ENCODE results near the gene HS3ST6. TPM values are rescaled to one million over a fixed set of nuclear protein-coding genes. Genes with fewer than 3 reads are reported as not detected.
A peak's percentile ranks its signal among the peaks of the same experiment; 100 is the strongest.
"Not testable (repeated sequence)": the region's sequence is repeated elsewhere in the genome, so short reads cannot be mapped to it uniquely, and the experiment has no call there.

HS3ST6 gene
- total and polyA plus RNA-seq, 12 donors = 0.03 TPM; not detected in 11

DNA sequence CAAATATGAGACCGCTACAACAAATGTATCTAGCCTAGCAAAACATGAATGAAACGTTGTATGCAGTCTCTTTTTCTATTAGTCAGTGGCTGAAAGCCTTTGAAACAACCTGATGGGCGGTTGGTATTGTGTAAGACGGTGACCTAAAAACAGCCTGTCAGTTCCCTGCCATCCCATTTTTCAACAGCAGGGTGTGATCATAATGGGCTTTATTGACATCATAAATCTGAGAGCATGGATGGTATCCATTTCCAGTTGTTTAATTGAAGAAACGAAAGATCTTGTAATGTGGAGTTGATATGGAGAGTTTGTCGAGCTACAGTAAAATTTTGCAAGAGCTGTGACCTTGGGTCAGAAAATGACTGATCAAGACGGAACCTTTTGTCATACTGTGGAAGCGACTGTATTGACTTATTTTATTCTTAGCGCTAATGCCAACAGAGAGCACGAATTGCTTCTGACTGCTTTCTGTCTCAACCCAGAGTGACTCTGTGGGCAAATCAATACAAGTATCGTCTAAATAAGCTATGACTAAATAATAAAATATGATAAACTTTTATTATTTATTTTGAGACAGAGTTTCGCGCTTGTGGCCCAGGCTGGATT lies 34.0 kb downstream of the HS3ST6 start:
- Histone ChIP-seq H3K36me3 (no peaks in the 10 kb centered on the region), H3K4me3 (no peak overlapping the region), H3K27ac (no peak overlapping the region), H3K27me3 (peaks cover 0 to 73% (median 43%) of the 10 kb centered on the region in 7 donors), H3K4me1 (no peaks in the 10 kb centered on the region), H3K9me3 (no peaks in the 10 kb centered on the region)
- TF ChIP-seq, protein P1, sequence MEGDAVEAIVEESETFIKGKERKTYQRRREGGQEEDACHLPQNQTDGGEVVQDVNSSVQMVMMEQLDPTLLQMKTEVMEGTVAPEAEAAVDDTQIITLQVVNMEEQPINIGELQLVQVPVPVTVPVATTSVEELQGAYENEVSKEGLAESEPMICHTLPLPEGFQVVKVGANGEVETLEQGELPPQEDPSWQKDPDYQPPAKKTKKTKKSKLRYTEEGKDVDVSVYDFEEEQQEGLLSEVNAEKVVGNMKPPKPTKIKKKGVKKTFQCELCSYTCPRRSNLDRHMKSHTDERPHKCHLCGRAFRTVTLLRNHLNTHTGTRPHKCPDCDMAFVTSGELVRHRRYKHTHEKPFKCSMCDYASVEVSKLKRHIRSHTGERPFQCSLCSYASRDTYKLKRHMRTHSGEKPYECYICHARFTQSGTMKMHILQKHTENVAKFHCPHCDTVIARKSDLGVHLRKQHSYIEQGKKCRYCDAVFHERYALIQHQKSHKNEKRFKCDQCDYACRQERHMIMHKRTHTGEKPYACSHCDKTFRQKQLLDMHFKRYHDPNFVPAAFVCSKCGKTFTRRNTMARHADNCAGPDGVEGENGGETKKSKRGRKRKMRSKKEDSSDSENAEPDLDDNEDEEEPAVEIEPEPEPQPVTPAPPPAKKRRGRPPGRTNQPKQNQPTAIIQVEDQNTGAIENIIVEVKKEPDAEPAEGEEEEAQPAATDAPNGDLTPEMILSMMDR (IDR thresholded peaks at IDR 0.05) = peak in 1 of 9 donors; percentile 14
- ATAC-seq = no peak
- DNase-seq = no peak
- intact Hi-C loops (cut with DNase I) = no loop called here
- 64 to 65% methylated on average over 13 of the region's 13 CpGs for WGBS, 2 donors

DNA sequence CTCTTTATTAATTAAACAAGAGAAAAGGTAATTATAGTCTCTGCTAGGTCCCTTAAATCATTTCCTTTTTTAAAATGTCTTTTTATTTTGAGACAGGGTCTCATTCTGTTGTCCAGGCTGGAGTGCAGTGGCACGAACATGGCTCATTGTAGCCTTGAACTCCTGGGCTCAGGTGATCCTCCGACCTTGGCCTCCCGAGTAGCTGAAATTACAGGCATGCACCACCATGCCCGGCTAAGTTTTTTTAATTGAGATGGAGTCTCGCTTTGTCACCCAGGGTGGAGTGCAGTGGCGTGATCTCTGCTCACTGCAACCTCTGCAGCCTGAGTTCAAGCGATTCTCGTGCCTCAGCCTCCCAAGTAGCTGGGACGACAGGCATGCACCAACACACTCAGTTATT lies 37.0 kb downstream of the HS3ST6 start:
- H3K27ac ChIP-seq; H3K9me3 ChIP-seq; H3K4me3 ChIP-seq; H3K36me3 ChIP-seq; intact Hi-C loops (cut with DNase I); ATAC-seq; DNase-seq; H3K4me1 ChIP-seq: not testable (repeated sequence)
- peaks cover 0 to 88% (median 58%) of the 10 kb centered on the region in 7 donors for H3K27me3 ChIP-seq
- 86 to 90% methylated on average over 9 of the region's 9 CpGs for WGBS, 2 donors

DNA sequence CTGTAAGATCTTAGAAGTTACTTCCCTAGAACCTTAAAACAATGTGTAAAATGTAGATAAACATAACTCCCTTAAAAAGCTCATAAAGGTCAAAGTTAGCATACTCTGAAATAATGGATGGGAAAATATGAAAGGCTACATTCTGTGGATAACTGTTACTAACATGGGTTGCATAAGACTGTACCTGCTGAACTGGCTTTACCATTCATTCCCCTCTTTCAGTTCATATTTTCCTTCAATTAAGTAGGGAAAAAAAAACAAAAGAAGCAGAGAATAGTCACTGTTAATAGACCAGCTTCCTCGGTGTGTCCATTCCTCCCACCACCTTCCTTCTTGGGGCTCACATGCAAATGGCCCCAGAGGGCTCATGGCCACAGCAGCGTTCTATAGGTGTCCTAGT lies 38.7 kb downstream of the HS3ST6 start:
- no peaks in the 10 kb centered on the region for H3K4me1 ChIP-seq
- no peak overlapping the region for H3K4me3 ChIP-seq
- no peak for ATAC-seq
- no peak overlapping the region for H3K27ac ChIP-seq
- intact Hi-C loops (cut with DNase I) = no loop called here
- H3K9me3 ChIP-seq = no peaks in the 10 kb centered on the region
- 44 to 45% methylated on average over 2 of the region's 2 CpGs for WGBS, 2 donors
- no peak for DNase-seq
- H3K36me3 ChIP-seq = no peaks in the 10 kb centered on the region
- TF ChIP-seq, protein P1 (IDR thresholded peaks at IDR 0.05) = no peak
- peaks cover 0 to 93% (median 69%) of the 10 kb centered on the region in 7 donors for H3K27me3 ChIP-seq

DNA sequence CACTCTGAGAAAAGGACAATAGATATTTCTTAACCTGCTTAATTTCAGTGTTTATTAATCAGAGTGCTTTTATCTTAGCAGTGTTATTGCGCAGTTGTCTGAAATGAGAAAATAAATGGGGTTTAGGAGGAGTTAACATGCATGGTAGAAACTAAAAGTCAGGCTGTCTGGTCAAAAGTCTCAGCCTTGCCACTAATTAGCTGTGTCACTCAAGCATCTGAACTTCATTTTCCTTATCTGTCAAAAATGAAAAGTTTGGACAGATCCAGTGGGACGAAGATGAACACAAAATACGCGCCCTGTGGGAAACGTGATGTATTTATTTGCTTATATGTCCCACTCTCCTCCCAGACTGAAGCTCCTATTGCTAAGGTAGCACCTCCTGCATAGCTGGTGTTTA lies 40.0 kb downstream of the HS3ST6 start:
- no peak for DNase-seq
- Histone ChIP-seq H3K36me3 (no peaks in the 10 kb centered on the region), H3K4me3 (no peak overlapping the region), H3K4me1 (no peaks in the 10 kb centered on the region), H3K27ac (no peak overlapping the region), H3K27me3 (peaks cover 0 to 94% (median 66%) of the 10 kb centered on the region in 7 donors), H3K9me3 (no peaks in the 10 kb centered on the region)
- WGBS, 2 donors = 70 to 79% methylated on average over 5 of the region's 5 CpGs
- intact Hi-C loops (cut with DNase I) = no loop called here
- TF ChIP-seq, protein P1 (IDR thresholded peaks at IDR 0.05) = no peak
- no peak for ATAC-seq

DNA sequence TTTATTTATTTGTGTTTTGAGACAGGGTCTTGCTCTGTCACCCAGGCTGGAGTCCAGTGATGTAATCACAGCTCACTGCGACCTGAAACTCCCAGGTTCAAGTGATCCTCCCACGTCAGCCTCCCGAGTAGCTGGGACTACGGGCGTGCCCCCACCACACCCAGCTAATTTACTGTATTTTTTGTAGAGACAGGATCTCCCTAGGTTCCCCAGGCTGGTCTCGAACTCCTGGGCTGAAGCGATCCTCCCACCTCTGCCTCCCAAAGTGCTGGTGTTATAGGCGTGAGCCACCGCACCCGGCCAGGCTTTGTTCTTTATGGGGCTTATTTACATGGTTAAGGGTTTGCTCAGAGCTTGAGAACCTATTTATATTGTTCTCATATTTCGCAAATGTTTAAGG lies 40.4 kb downstream of the HS3ST6 start:
- Histone ChIP-seq H3K36me3 (no peaks in the 10 kb centered on the region), H3K27me3 (peaks cover 0 to 94% (median 70%) of the 10 kb centered on the region in 7 donors), H3K4me1 (no peaks in the 10 kb centered on the region), H3K27ac (no peak overlapping the region), H3K9me3 (no peaks in the 10 kb centered on the region), H3K4me3 (no peak overlapping the region)
- TF ChIP-seq, protein P1 (IDR thresholded peaks at IDR 0.05) = no peak
- ATAC-seq = no peak
- WGBS, 2 donors = 57 to 67% methylated on average over 11 of the region's 11 CpGs
- DNase-seq = no peak
- intact Hi-C loops (cut with DNase I) = no loop called here

All from heart right ventricle (tissue), 16 donors.